T-cell (primary cell): Measurements from ENCODE around the gene NPR2. TPM values are rescaled to one million over a fixed set of nuclear protein-coding genes. Genes with fewer than 3 reads are reported as not detected.

Experiments used
- ATAC-seq, 4 experiments: fragments of 200-7000 bp in 3 of 4; fragments of 150-1000 bp in 1 of 4; cut with Tn5 transposase; replicated peaks in 1 of 4; 1 replicate in 3 of 4; 2 replicates in 1 of 4; pipeline ENCODE4 v1.10.0; 2021; ENCODE audit warnings: moderate library complexity in 3 of 4, mild to moderate bottlenecking in 2 of 4, moderate number of reproducible peaks in 1 of 4
- CTCF ChIA-PET, 2 donors: fragments of 300-600 bp; sonication (Branson Sonifier 250); formaldehyde crosslinking; loops; one replicate each; lab custom pipeline; 2022; ENCODE audit warnings: antibody characterized with exemption in 2 of 2; lab: Charles Lee
- POLR2A ChIA-PET, 2 donors: fragments of 300-600 bp; sonication (Branson Sonifier 250); formaldehyde crosslinking; loops; one replicate each; lab custom pipeline; 2022; ENCODE audit warnings: antibody characterized with exemption in 2 of 2; lab: Charles Lee
- DNase-seq, 35 experiments: peaks; one replicate each; pipeline versions ENCODE4 v3.0.0 to v3.0.0-alpha.2; 2013 to 2023
- H3K27ac ChIP-seq: one replicate; pipeline ENCODE4 v1.5.1; 2013; ENCODE audit warnings: low read length
- H3K27me3 ChIP-seq, 2 experiments: replicated peaks in 1 of 2; 1 replicate in 1 of 2; 2 replicates in 1 of 2; pipeline versions ENCODE4 v1.6.1 to v1.7.0; 2013; ENCODE audit warnings: low read length in 1 of 2, mixed read lengths in 1 of 2; ENCODE audit not compliant: control insufficient read depth in 2 of 2, insufficient read depth in 2 of 2; ENCODE audit errors: extremely low read depth in 1 of 2
- H3K36me3 ChIP-seq, 2 donors: 1 replicate in 1 of 2; 2 replicates in 1 of 2; pipeline versions ENCODE4 v1.6.1 to v1.7.0; 2013; ENCODE audit warnings: low read length in 1 of 2; ENCODE audit not compliant: control insufficient read depth in 2 of 2, insufficient read depth in 1 of 2; ENCODE audit errors: extremely low read depth in 1 of 2
- H3K4me1 ChIP-seq, 2 experiments: 1 replicate in 1 of 2; 2 replicates in 1 of 2; pipeline versions ENCODE4 v1.6.1 to v1.7.0; 2013; ENCODE audit warnings: low read length in 2 of 2, mixed read lengths in 1 of 2; ENCODE audit not compliant: insufficient read depth in 2 of 2, control insufficient read depth in 1 of 2; ENCODE audit errors: extremely low read depth in 1 of 2
- H3K4me3 ChIP-seq, 2 donors: 1 replicate in 1 of 2; 2 replicates in 1 of 2; pipeline versions ENCODE4 v1.5.1 to v1.7.0; 2013; ENCODE audit warnings: mild to moderate bottlenecking in 2 of 2, low read length in 1 of 2, moderate library complexity in 1 of 2; ENCODE audit not compliant: control insufficient read depth in 1 of 2; ENCODE audit errors: extremely low read depth in 1 of 2
- H3K9me3 ChIP-seq: 2 replicates; pipeline ENCODE4 v1.7.0; 2013
- H3K27ac Mint-ChIP-seq, 2 donors: one replicate each; pipeline ENCODE4 v1.8.0; 2020 to 2021; ENCODE audit warnings: mild to moderate bottlenecking in 2 of 2, mixed read lengths in 2 of 2
- H3K27me3 Mint-ChIP-seq, 2 donors: one replicate each; pipeline ENCODE4 v1.8.0; 2021 to 2022; ENCODE audit warnings: mixed read lengths in 2 of 2
- H3K36me3 Mint-ChIP-seq: one replicate; pipeline ENCODE4 v1.8.0; 2021; ENCODE audit warnings: mixed read lengths
- H3K4me1 Mint-ChIP-seq, 3 donors: one replicate each; pipeline ENCODE4 v1.8.0; 2020 to 2022; ENCODE audit warnings: mixed read lengths in 3 of 3, mild to moderate bottlenecking in 1 of 3
- H3K4me3 Mint-ChIP-seq, 3 donors: one replicate each; pipeline ENCODE4 v1.8.0; 2020 to 2022; ENCODE audit warnings: mild to moderate bottlenecking in 3 of 3, mixed read lengths in 3 of 3, moderate library complexity in 3 of 3
- H3K9me3 Mint-ChIP-seq, 3 donors: one replicate each; pipeline ENCODE4 v1.8.0; 2020 to 2022; ENCODE audit warnings: mixed read lengths in 3 of 3
- WGBS: methylation state at CpG from one replicate; pipeline ENCODE4 v1.1.5; 2013; ENCODE audit warnings: missing lambda C conversion rate; ENCODE audit not compliant: insufficient coverage; 5-methylcytosine and 5-hydroxymethylcytosine counted together
- total RNA-seq, 35 experiments: library from RNA in 6 of 35; stranded (reverse) in 6 of 35; fragments of 120-200 nt in 1 of 35; gene quantifications; one replicate each; pipeline versions ENCODE4 v1.2.1 to v1.2.4 and lab custom pipeline; 2013 to 2026

Gene NPR2
- total RNA-seq, 5 donors from 2014 or later (not counting 1 experiment from before 2014, with no cell fraction given): 5.9 to 10.9 (median 10.5) TPM

DNA sequence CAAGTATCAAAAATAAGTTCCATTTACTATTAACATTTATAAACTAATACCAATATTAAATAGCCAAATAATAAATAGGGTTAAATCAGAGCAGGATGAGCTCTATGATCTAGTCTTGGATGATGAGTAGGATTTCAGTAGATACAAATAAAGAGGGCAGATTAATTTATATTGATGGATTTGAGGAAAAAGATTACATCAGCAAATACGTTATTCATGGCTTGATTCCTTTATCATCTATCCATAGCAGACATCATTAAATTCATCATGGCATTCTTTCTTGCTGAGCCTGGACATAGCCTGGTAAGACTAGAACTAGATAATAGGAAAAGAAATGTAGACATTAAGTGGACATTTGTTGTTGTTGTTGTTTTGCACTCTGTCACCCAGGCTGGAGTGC, 23.9 kb upstream of the NPR2 start:
- no peak overlapping the region for H3K4me3 Mint-ChIP-seq
- ChIA-PET POLR2A (no interaction called here), CTCF (no interaction called here)
- H3K27me3 ChIP-seq: no peaks in the 10 kb centered on the region
- no peak overlapping the region for H3K4me3 ChIP-seq
- H3K4me1 ChIP-seq: no peaks in the 10 kb centered on the region
- H3K9me3 ChIP-seq: no peaks in the 10 kb centered on the region
- no peaks in the 10 kb centered on the region for H3K36me3 Mint-ChIP-seq
- DNase-seq (no peak), ATAC-seq (no peak)
- H3K27me3 Mint-ChIP-seq: no peaks in the 10 kb centered on the region
- H3K4me1 Mint-ChIP-seq: peaks cover 0 to 16% (median 16%) of the 10 kb centered on the region in 3 donors
- H3K27ac Mint-ChIP-seq: no peak overlapping the region
- WGBS: no CpG with 5 or more reads among the region's 1 CpG
- no peaks in the 10 kb centered on the region for H3K9me3 Mint-ChIP-seq
- no peak overlapping the region for H3K27ac ChIP-seq
- H3K36me3 ChIP-seq: peaks cover 0 to 5% of the 10 kb centered on the region in 2 donors

DNA sequence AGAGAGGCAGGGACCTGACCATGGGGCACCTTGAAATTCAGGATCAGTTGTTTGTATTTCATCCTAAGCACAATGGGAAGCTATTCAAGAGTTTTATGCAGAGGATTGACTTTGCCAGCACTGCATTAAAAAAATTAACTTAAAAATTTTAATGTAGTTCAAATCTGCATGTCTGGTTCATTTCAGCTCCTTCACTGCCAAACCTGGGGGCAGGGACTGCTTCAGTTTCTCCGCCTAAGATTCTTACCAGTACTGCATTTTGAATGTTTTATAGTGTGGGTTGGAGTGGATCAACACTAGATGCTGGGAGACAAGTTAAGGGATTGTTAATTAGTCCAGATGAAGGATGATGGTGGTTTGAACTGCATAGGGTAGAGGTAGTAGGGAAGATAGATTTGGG, 21.6 kb upstream of the NPR2 start:
- H3K4me3 ChIP-seq: no peak overlapping the region
- peaks cover 0 to 5% of the 10 kb centered on the region in 2 donors for H3K36me3 ChIP-seq
- no peaks in the 10 kb centered on the region for H3K9me3 Mint-ChIP-seq
- ChIA-PET CTCF (no interaction called here), POLR2A (no interaction called here)
- H3K4me1 Mint-ChIP-seq: peaks cover 0 to 12% (median 11%) of the 10 kb centered on the region in 3 donors
- H3K27ac Mint-ChIP-seq: no peak overlapping the region
- H3K27ac ChIP-seq: no peak overlapping the region
- no peaks in the 10 kb centered on the region for H3K9me3 ChIP-seq
- no peaks in the 10 kb centered on the region for H3K4me1 ChIP-seq
- no peak overlapping the region for H3K4me3 Mint-ChIP-seq
- H3K27me3 Mint-ChIP-seq: no peaks in the 10 kb centered on the region
- ATAC-seq (no peak), DNase-seq (no peak)
- H3K36me3 Mint-ChIP-seq: no peaks in the 10 kb centered on the region
- 100% methylated on average over 1 of the region's 1 CpG for WGBS
- no peaks in the 10 kb centered on the region for H3K27me3 ChIP-seq

DNA sequence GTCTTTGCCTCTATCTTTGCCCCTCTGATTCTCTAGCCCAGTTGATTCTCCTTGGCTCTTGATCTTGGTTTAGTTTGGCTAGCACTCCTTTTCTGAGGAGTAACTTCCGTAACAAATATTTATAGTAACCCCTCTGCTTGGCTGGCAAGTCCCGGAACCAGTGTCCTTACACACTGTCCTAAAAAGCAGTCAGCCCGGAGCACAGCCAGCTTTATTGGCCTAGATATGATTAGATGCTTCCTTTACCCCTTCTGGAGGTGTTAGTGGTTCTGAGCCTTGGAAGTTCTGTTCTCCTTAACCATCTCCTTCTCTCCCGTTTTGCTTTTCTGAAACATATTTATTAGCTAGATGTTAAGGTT, 20.3 kb upstream of the NPR2 start:
- no peak for ATAC-seq
- POLR2A ChIA-PET: interaction anchor here in 1 of 2 donors (0.7 kb wide), 1 partner anchor 1185 kb away, joined by 3 read pairs; no protein-coding TSS in a partner anchor
- no peaks in the 10 kb centered on the region for H3K27me3 ChIP-seq

DNA sequence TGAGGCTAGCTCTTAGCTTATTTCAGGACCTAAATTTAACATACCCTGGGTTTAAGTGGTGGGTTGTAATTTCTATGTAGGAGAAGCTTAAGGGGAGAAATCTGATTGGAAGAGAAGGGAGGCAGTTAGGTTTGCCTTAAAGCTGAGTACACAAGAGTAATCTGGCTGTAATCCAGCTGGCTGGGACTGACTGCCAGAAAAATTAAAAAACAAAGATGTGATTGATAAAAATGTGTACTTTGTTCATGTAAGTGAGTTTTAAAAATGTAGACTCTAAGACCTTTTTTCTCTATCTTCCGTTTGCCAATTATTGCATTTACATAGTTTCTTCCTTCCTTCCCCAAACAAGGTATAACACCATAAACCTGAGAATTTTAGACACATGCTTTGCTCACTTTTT, 19.9 kb upstream of the NPR2 start:
- Mint-ChIP-seq H3K4me1 (peaks cover 0 to 7% (median 6%) of the 10 kb centered on the region in 3 donors), H3K27ac (no peak overlapping the region), H3K4me3 (no peak overlapping the region), H3K9me3 (no peaks in the 10 kb centered on the region), H3K27me3 (no peaks in the 10 kb centered on the region), H3K36me3 (no peaks in the 10 kb centered on the region)
- DNase-seq: no peak
- no peak for ATAC-seq
- no peaks in the 10 kb centered on the region for H3K9me3 ChIP-seq
- H3K4me1 ChIP-seq: no peaks in the 10 kb centered on the region
- ChIA-PET CTCF (interaction anchor here in 1 of 2 donors (0.5 to 0.7 kb wide), 3 partner anchors 111 to 890 kb away, joined by 3 read pairs; no protein-coding TSS in a partner anchor), POLR2A (interaction anchor here in 1 of 2 donors (0.6 kb wide), 1 partner anchor 20 kb away, joined by 3 read pairs; no protein-coding TSS in a partner anchor)
- no peaks in the 10 kb centered on the region for H3K27me3 ChIP-seq
- peaks cover 0 to 10% of the 10 kb centered on the region in 2 donors for H3K36me3 ChIP-seq
- no peak overlapping the region for H3K27ac ChIP-seq
- WGBS: no CpG with 5 or more reads among the region's 1 CpG
- no peak overlapping the region for H3K4me3 ChIP-seq

More for the DNA sequence above, 20.3 kb upstream of the NPR2 start:
- H3K9me3 Mint-ChIP-seq: no peaks in the 10 kb centered on the region
- no peaks in the 10 kb centered on the region for H3K27me3 Mint-ChIP-seq
- Histone ChIP-seq H3K27ac (no peak overlapping the region), H3K9me3 (no peaks in the 10 kb centered on the region), H3K36me3 (peaks cover 0 to 9% of the 10 kb centered on the region in 2 donors), H3K4me1 (no peaks in the 10 kb centered on the region), H3K4me3 (no peak overlapping the region)
- peaks cover 0 to 11% (median 11%) of the 10 kb centered on the region in 3 donors for H3K4me1 Mint-ChIP-seq
- H3K4me3 Mint-ChIP-seq: no peak overlapping the region
- no peak for DNase-seq
- H3K27ac Mint-ChIP-seq: no peak overlapping the region
- no peaks in the 10 kb centered on the region for H3K36me3 Mint-ChIP-seq
- no CpG with 5 or more reads among the region's 4 CpGs for WGBS
- CTCF ChIA-PET: interaction anchor here (0.7 to 1.1 kb wide), 2 partner anchors 17 to 111 kb away, joined by 3 to 5 read pairs; no protein-coding TSS in a partner anchor

DNA sequence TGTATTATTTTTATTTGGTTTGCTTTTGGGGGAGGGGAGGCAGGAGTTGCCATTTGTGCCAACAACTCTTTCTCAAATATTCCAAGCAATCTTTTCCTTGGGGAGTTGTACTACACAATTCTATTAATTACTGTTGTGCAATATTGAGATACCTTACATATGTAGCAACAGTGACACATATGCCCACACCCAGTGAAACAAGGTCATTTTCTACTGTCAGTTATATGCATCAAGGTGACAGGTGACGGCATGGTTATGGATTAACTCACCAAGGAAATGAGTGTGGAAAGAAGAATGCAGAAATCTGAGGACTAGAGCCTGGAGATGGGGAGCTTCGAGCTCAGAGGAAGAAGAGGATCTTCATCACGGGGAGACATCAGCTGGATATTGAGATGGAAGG, 19.4 kb upstream of the NPR2 start:
- no peaks in the 10 kb centered on the region for H3K9me3 Mint-ChIP-seq
- no peak overlapping the region for H3K4me3 Mint-ChIP-seq
- Histone ChIP-seq H3K4me1 (no peaks in the 10 kb centered on the region), H3K27me3 (no peaks in the 10 kb centered on the region), H3K4me3 (no peak overlapping the region), H3K27ac (no peak overlapping the region), H3K9me3 (no peaks in the 10 kb centered on the region), H3K36me3 (peaks cover 0 to 10% of the 10 kb centered on the region in 2 donors)
- no peak overlapping the region for H3K27ac Mint-ChIP-seq
- H3K27me3 Mint-ChIP-seq: no peaks in the 10 kb centered on the region
- ChIA-PET CTCF (interaction anchor here in 1 of 2 donors (0.5 to 0.7 kb wide), 3 partner anchors 120 to 890 kb away, joined by 3 to 6 read pairs (median 3); no protein-coding TSS in a partner anchor), POLR2A (interaction anchor here in 1 of 2 donors (0.6 kb wide), 1 partner anchor 20 kb away, joined by 3 read pairs; no protein-coding TSS in a partner anchor)
- DNase-seq: no peak
- WGBS: 100% methylated on average over 2 of the region's 3 CpGs
- H3K4me1 Mint-ChIP-seq: peaks cover 0 to 7% (median 6%) of the 10 kb centered on the region in 3 donors
- no peaks in the 10 kb centered on the region for H3K36me3 Mint-ChIP-seq
- no peak for ATAC-seq

DNA sequence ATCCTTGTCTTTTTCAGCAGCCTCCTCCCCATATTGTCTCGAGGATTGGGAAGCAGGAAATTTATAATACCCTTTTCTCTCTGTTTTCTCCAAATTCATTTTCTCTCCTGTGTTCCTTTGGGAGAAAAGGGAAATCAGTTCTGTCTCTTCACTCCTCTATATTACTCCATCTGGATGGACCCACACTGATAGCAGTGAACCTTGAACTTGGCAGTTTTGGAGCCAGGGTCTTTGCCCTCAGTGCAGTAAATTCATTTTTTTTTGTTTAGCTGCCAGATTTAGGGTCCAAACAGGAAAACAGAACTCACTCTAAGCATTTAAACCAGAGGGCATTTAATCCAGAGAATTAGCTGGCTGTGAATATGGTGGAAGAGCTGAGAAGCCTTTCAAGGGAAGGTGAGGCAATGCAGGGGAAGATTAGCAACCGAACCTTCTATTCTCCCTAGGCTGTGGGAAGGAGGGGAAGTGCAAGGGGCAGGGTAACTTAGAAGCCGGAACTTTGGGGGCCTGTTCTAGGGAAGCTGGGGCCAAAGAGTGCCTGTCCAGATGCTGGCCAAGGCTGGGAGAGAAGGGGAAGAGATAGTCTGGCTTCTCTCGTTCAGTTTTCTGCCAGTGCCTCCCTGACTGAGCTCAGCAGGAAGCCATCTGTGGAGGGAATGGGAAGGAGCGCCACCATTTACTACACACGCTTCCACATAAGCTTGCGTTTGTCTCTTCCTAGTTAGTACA, 16.3 kb upstream of the NPR2 start:
- no peaks in the 10 kb centered on the region for H3K9me3 Mint-ChIP-seq
- Histone ChIP-seq H3K4me3 (no peak overlapping the region), H3K36me3 (peaks cover 0 to 7% of the 10 kb centered on the region in 2 donors), H3K27me3 (no peaks in the 10 kb centered on the region), H3K9me3 (no peaks in the 10 kb centered on the region), H3K27ac (no peak overlapping the region), H3K4me1 (no peaks in the 10 kb centered on the region)
- peak overlapping the region in 1 of 2 donors; percentile 58 for H3K27ac Mint-ChIP-seq
- CTCF ChIA-PET: interaction anchor here in 1 of 2 donors (0.6 kb wide), 1 partner anchor 15 kb away, joined by 3 read pairs; no protein-coding TSS in a partner anchor
- no peak for ATAC-seq
- H3K4me3 Mint-ChIP-seq: no peak overlapping the region
- DNase-seq: no peak
- POLR2A ChIA-PET: no interaction called here
- peaks cover 0 to under 1% (median 0%) of the 10 kb centered on the region in 3 donors for H3K4me1 Mint-ChIP-seq
- no CpG with 5 or more reads among the region's 7 CpGs for WGBS
- H3K36me3 Mint-ChIP-seq: peaks cover 7% of the 10 kb centered on the region
- H3K27me3 Mint-ChIP-seq: no peaks in the 10 kb centered on the region
